Bladder microvascular endothelial cell (primary cell): ENCODE results near the gene KLF11. TPM values are rescaled to one million over a fixed set of nuclear protein-coding genes. Genes with fewer than 3 reads are reported as not detected.

Experiments used
- total RNA-seq: library from RNA; depleted of rRNA; stranded (reverse); fragments of >200 nt; gene quantifications from 2 replicates; pipeline ENCODE4 v1.2.3, GENCODE V29; 2014

Gene KLF11
- total RNA-seq: 4.7 and 10.1 TPM in 2 replicates

DNA sequence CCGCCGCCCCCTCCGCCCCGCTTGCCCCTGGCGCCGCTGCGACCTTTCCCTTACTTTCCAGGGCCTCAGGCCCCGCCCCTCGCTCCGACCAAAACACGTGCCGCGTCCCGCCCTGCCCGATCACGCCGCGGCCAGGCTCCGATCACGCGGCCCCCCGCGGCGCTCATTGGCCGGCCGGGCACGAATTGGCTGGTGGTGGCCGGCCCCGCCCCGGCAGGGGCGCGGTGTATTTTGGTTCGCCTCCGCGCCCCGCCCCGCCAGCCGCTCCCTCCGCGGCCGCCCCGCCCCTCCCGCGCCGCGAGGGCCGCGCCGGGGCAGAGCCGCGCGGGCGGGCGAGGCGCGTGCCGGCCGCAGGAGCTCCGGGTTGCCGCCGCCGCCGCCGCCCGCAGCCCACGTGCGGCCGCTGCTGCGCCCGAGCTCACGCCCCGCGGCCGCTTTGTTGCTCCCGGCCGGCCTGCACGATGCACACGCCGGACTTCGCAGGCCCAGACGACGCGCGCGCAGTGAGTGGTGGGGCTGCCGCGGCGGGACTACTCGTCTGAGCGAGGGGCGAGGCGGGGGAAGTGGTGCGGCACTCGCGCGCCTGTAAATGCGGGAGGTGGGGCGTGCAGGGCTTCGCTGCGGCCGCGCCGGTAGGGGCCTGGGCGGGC is at the start of gene KLF11:
TSS of gene KLF11 (plus strand) at position 295 of the 650 bp plus-strand sequence. CDS start at position 462, 167 bp downstream.

DNA sequence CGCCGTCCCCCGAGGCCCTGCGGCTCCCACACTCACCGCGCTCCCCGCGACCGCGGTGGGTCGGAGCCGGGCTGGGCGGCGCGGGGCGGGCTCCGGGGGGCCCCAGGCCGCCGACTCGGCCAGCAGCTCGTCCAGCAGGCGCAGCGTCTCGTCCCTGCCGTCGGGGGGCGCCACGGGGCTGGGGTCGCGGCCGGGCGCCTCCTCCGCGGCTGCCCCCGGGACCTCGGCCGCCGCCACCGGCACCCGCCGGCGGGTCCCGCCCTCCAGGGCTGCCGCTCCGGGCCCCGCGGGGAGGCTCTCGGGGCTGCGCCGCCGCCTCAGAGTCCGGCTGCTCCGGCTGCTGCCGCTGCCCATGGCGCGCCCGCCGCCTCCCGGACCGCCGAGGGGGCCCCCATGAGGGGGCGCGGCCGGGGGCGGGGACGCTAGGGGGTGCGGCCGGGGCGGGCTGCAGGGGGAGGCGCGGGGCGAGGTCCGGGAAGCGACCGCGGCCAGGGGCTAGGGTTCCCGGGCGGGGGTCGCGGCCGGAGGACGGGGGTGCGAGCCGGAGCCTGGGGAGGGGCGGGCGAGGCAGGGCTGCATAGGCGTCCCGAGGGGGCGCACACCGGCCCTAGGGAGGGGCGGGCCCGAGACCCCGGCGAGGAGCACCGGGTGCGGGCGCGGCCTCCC is 36.7 kb downstream of the KLF11 start, which contains the start of gene CYS1:
TSS of gene CYS1 (minus strand) at position 542 of the 666 bp plus-strand sequence. CDS start at position 354, 188 bp downstream.

Other genes starting within 250 kb of the KLF11 start
- gene TAF1B, start 200.1 kb upstream of the KLF11 start, total RNA-seq: 20.9 and 21.8 TPM in 2 replicates
- 0.16 and 1.3 TPM in 2 replicates for gene GRHL1, start 91.9 kb upstream of the KLF11 start, total RNA-seq
- gene CYS1, start 36.9 kb downstream of the KLF11 start, total RNA-seq: 0.16 TPM in 1 of 2 replicates, not detected in the other
- 38.2 and 38.6 TPM in 2 replicates for gene RRM2, start 79.2 kb downstream of the KLF11 start, total RNA-seq